Natural killer cell (primary cell): ENCODE data around the gene RAD51. TPM values are rescaled to one million over a fixed set of nuclear protein-coding genes. Genes with fewer than 3 reads are reported as not detected.

ENCODE experiments used
- ATAC-seq, 3 donors: fragments of 150-1000 bp in 2 of 3; fragments of 200-7000 bp in 1 of 3; cut with Tn5 transposase; 1 replicate in 1 of 3; 2 replicates in 2 of 3; pipeline ENCODE4 v1.10.0; 2021; ENCODE audit warnings: mild to moderate bottlenecking in 2 of 3, moderate library complexity in 2 of 3
- DNase-seq, 2 donors: peaks; one replicate each; pipeline versions ENCODE4 v3.0.0 to v3.0.0-alpha.2; 2013 to 2021; ENCODE audit warnings: mixed read lengths in 1 of 2
- H3K27ac ChIP-seq: one replicate; pipeline ENCODE4 v1.5.1; 2013; ENCODE audit warnings: mild to moderate bottlenecking, low read length
- H3K27me3 ChIP-seq: one replicate; pipeline ENCODE4 v1.6.1; 2013; ENCODE audit warnings: low read length; ENCODE audit not compliant: control insufficient read depth, insufficient read depth
- H3K36me3 ChIP-seq: one replicate; pipeline ENCODE4 v1.6.1; 2013; ENCODE audit warnings: low read length; ENCODE audit not compliant: control insufficient read depth, insufficient read depth
- H3K4me1 ChIP-seq: one replicate; pipeline ENCODE4 v1.6.1; 2013; ENCODE audit warnings: low read length; ENCODE audit not compliant: control insufficient read depth, insufficient read depth
- H3K4me3 ChIP-seq: one replicate; pipeline ENCODE4 v1.5.1; 2013; ENCODE audit warnings: low read length
- H3K9me3 ChIP-seq: one replicate; pipeline ENCODE4 v1.6.1; 2013; ENCODE audit warnings: low read length; ENCODE audit not compliant: control insufficient read depth, insufficient read depth
- H3K27ac Mint-ChIP-seq, 2 donors: one replicate each; pipeline ENCODE4 v1.8.0; 2022; ENCODE audit warnings: mild to moderate bottlenecking in 2 of 2, mixed read lengths in 2 of 2, moderate library complexity in 1 of 2
- H3K27me3 Mint-ChIP-seq, 2 donors: one replicate each; pipeline ENCODE4 v1.8.0; 2022; ENCODE audit warnings: low read depth in 2 of 2, mixed read lengths in 2 of 2
- H3K36me3 Mint-ChIP-seq: one replicate; pipeline ENCODE4 v1.8.0; 2022; ENCODE audit warnings: mixed read lengths
- H3K4me1 Mint-ChIP-seq, 2 donors: one replicate each; pipeline ENCODE4 v1.8.0; 2022; ENCODE audit warnings: mixed read lengths in 2 of 2
- H3K4me3 Mint-ChIP-seq: one replicate; pipeline ENCODE4 v1.8.0; 2022; ENCODE audit warnings: mild to moderate bottlenecking, moderate library complexity, mixed read lengths
- H3K9me3 Mint-ChIP-seq, 2 donors: one replicate each; pipeline ENCODE4 v1.8.0; 2022; ENCODE audit warnings: mixed read lengths in 2 of 2
- WGBS: methylation state at CpG from one replicate; pipeline ENCODE4 v1.1.7; 2013; ENCODE audit warnings: missing lambda C conversion rate; ENCODE audit not compliant: insufficient coverage; 5-methylcytosine and 5-hydroxymethylcytosine counted together
- intact Hi-C: fragments of 100-400 bp; cut with micrococcal nuclease; formaldehyde crosslinking; loops from one replicate; pipeline ENCODE4 v1.14.2; 2022
- total RNA-seq, 4 donors: library from RNA; stranded (reverse); fragments of 120-200 nt in 1 of 4; gene quantifications; one replicate each; pipeline versions ENCODE4 v1.2.3 to v1.2.4, GENCODE V29; 2013 to 2022
- TF ChIP-seq, protein P1 (sequence below): fragments of 200-600 bp; IDR thresholded peaks from one replicate; pipeline ENCODE4 v1.8.0; 2022; ENCODE audit warnings: antibody characterized with exemption

The RAD51 gene
- total RNA-seq, 3 donors from 2014 or later (not counting 1 experiment from before 2014, with no cell fraction given): 1.2 to 5.0 (median 4.0) TPM

DNA sequence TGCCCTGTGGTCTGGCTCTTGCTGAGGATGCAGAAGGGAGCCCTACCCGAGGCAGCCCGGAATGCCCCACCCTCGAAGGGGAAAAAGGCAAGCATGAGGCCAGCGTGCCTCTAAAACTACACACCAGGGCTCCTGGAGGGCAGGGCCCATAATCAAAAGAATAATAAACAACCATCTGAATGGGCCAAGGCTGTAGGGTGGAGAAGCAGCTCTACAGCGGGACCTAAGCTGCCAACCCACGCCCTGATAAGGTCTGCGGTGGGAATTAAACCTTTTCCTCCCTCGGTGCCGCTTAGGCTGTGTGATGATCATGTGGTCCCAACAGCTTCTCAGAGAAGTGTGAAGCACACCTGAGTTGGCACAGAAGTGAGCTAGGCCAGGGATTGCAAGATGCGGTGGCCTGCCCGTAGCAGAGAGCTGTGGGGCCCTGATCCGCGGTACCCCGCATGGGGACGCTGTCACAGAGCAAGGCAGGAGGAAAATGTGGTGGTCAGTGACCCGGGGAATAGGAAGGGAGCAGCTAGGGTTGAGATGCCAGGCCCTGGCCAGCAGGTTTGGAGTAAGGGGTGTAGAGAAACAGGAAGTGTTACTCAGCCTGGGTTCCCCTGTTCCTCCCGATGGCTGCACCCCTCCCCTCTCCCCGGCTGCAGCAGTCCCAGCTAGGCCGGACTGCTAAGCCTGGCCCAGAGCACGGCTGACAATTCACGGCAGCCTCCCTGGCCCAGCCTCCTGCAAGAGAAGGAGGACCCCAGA lies 73.7 kb downstream of the RAD51 start:
- 57% methylated on average over 21 of the region's 21 CpGs for WGBS
- no peak overlapping the region for H3K4me3 ChIP-seq
- peak overlapping the region; percentile 60 for H3K27ac ChIP-seq
- Mint-ChIP-seq H3K4me3 (peak overlapping the region; percentile 72), H3K4me1 (peaks cover 42 to 59% of the 10 kb centered on the region in 2 donors), H3K27me3 (no peaks in the 10 kb centered on the region), H3K27ac (peak overlapping the region; percentile 86 to 96), H3K36me3 (no peaks in the 10 kb centered on the region), H3K9me3 (no peaks in the 10 kb centered on the region)
- no peaks in the 10 kb centered on the region for H3K9me3 ChIP-seq
- DNase-seq: no peak
- ATAC-seq: peak in 1 of 3 donors; percentile 5
- intact Hi-C loops: no loop called here
- TF ChIP-seq, protein P1, sequence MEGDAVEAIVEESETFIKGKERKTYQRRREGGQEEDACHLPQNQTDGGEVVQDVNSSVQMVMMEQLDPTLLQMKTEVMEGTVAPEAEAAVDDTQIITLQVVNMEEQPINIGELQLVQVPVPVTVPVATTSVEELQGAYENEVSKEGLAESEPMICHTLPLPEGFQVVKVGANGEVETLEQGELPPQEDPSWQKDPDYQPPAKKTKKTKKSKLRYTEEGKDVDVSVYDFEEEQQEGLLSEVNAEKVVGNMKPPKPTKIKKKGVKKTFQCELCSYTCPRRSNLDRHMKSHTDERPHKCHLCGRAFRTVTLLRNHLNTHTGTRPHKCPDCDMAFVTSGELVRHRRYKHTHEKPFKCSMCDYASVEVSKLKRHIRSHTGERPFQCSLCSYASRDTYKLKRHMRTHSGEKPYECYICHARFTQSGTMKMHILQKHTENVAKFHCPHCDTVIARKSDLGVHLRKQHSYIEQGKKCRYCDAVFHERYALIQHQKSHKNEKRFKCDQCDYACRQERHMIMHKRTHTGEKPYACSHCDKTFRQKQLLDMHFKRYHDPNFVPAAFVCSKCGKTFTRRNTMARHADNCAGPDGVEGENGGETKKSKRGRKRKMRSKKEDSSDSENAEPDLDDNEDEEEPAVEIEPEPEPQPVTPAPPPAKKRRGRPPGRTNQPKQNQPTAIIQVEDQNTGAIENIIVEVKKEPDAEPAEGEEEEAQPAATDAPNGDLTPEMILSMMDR: no peak
- H3K36me3 ChIP-seq: peaks cover 22% of the 10 kb centered on the region
- no peaks in the 10 kb centered on the region for H3K27me3 ChIP-seq
- peaks cover 60% of the 10 kb centered on the region for H3K4me1 ChIP-seq

DNA sequence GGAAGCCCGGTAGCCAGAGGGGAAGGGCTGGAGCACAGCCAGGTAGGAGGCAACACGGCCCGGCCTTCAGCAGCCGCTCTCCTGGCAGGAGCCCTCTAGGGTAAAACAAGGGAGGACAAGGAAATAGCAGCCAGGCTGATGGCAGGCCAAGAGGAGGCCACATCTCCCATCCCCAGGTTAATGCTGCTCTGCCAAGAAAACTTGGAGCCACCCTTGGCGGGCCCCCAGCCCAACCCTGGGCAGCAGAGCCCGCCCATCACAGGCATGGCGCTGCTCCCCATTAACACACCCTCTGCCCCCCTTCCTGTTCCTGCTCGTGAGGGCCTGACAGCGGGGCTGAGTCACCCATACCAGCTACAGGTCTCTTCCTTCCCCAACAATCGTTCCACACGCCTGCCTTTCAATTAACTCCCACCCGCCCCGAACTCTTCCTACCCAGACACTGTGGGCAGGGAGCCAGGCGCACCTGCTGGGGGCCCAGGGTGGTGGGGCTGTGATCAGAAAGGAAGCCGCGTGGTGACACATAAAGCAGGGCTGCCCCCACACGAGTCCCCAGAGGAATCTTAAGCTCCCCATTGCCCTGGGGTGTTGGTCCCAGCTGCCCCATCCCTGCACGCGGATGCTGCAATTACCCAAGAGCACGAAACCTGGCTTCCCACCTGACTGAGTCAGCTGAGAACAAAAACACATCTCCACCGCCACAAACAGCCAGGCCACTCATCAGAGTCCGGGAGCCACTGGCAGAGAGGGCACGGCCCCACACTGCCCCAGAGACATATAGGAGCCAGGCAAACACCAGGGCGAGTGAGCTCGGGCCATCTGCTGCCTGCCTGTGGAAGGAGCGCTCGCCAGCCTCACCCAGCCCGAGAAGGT lies 74.5 kb downstream of the RAD51 start, which contains the start of gene C15orf62:
Gene C15orf62, plus strand, starts transcription at position 707 of the 873 bp plus-strand sequence. CDS start 516 bp downstream, outside the sequence.
- Histone ChIP-seq H3K36me3 (peaks cover 30% of the 10 kb centered on the region), H3K27ac (peak within 1 kb of the TSS; percentile 60), H3K9me3 (no peaks in the 10 kb centered on the region), H3K4me1 (peaks cover 53% of the 10 kb centered on the region), H3K4me3 (no peak within 1 kb of the TSS), H3K27me3 (no peaks in the 10 kb centered on the region)
- Mint-ChIP-seq H3K4me1 (peaks cover 42 to 52% of the 10 kb centered on the region in 2 donors), H3K36me3 (peaks cover 2% of the 10 kb centered on the region), H3K9me3 (no peaks in the 10 kb centered on the region), H3K27ac (peak within 1 kb of the TSS; percentile 86 to 96), H3K4me3 (peak within 1 kb of the TSS; percentile 77), H3K27me3 (no peaks in the 10 kb centered on the region)
- DNase-seq (peak; percentile 57 to 61), ATAC-seq (peak; percentile 58 to 79 (median 64))
- TF ChIP-seq, protein P1: no peak
- WGBS: 25% methylated on average over 28 of the region's 28 CpGs
- intact Hi-C loops: no loop called here

DNA sequence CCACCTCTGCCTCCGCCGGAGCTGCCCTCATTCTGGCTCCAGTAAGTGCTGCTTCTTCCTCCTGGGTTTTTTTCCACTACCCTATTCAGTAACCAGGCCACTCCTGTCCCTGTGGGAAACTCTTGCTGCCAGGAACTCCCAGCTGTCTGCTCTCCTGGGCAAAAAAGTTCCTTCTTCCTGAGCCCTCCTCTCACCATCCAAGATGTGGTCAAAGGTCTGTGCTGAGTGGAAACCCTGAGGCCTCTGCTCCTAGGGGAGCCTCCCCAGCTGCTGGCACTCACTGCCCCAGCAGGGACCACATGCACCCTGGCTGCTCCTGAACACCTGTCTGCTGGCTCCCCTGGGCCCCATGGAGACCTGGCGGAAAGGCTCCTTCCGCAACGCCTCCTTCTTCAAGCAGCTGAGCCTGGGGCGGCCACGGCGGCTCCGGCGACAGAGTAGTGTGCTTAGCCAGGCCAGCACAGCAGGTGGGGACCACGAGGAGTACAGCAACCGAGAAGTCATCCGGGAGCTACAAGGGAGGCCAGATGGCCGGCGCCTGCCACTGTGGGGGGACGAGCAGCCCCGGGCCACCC lies 75.3 kb downstream of the RAD51 start:
- H3K4me1 Mint-ChIP-seq: peaks cover 37 to 48% of the 10 kb centered on the region in 2 donors
- H3K36me3 Mint-ChIP-seq: peaks cover 6% of the 10 kb centered on the region
- DNase-seq (no peak), ATAC-seq (no peak)
- peak overlapping the region; percentile 77 for H3K4me3 Mint-ChIP-seq
- peak overlapping the region; percentile 86 to 96 for H3K27ac Mint-ChIP-seq
- H3K4me3 ChIP-seq: no peak overlapping the region
- H3K27me3 Mint-ChIP-seq: no peaks in the 10 kb centered on the region
- H3K36me3 ChIP-seq: peaks cover 37% of the 10 kb centered on the region
- H3K27me3 ChIP-seq: no peaks in the 10 kb centered on the region
- H3K9me3 Mint-ChIP-seq: no peaks in the 10 kb centered on the region
- no peaks in the 10 kb centered on the region for H3K9me3 ChIP-seq
- TF ChIP-seq, protein P1: no peak
- peaks cover 47% of the 10 kb centered on the region for H3K4me1 ChIP-seq
- intact Hi-C loops: no loop called here
- WGBS: 72% methylated on average over 17 of the region's 17 CpGs
- H3K27ac ChIP-seq: peak overlapping the region; percentile 60
